Kidney tubule cell (primary cell): ENCODE data around the gene RTP5.

Experiments
- DNase-seq: peaks from one replicate; pipeline ENCODE4 v3.0.0-alpha.2; 2018; ENCODE audit warnings: low spot score

The RTP5 gene

GRCh38 chr2:241870611-241871537 is 1.3 kb downstream of the RTP5 start:
- no peak for DNase-seq

DNA sequence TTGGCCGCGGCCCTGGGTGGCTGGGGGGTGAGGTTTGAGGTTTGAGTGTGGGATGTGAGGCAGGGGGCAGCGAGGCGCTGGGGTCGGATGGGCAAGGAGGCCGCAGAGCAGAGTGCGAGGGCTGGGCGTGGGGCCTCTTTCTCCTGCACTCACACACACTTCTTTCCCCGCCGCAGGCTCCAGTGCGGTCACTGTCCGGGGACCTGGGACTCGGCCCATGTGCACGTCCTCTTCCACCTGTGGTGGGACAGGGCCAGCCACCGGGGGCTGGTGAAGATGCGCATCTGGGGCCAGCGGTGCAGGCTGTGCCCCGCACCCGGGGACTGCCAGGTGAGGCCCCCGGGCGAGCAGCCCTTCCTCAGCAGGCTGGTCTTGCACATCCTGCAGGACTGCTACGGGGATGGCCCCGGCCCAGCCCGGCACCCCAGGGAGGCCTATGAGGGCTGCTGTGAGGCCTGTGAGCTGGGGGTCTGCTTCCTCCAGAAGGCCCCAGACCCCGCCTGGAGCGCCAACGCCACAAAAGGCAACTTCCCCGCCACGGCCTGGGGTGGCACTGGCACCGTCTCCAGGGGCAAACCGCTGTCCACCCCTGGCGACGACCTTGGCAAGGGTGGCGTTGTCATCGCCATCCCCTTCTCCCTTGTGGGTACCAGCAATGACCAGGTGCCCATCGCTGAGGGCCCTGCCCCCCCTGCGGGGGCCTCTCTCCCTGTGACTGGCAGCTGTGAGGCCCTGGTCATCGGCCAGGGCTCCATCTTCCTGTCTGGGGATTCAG is 2.2 kb downstream of the RTP5 start:
- DNase-seq, result no peak

GRCh38 chr2:241872313-241872642 is 2.7 kb downstream of the RTP5 start:
- no peak for DNase-seq

DNA sequence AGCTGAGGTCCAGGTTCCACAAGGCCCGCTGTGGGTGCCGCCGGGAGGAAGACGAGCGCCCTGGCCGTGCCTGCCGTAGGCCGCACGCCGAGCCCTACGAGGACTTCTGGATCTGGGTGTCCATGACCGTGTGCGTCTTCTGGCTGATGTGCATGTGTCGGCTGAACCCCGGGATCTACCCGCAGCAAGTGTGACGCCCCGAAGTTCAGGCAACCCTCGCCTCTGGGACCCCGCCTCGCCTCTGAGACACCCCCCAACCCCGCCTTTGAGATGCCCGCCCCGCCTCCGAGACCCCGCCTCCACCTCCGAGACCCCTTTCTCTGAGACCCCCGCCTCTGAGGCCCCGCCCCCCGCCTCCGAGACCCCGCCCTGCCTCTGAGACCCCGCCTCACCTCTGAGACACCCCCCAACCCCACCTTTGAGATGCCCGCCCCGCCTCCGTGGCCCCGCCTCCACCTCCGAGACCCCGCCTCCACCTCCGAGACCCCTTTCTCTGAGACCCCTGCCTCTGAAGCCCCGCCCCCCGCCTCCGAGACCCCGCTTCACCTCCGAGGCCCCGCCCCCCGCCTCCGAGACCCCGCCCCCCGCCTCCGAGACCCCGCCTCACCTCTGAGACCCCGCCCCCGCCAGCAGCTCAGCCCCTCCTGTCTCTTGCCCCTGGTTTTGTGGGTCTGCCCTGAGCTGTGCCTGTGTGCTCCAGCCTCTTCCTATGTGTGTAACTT is 3.7 kb downstream of the RTP5 start:
- DNase-seq, result no peak

GRCh38 chr2:241873803-241874110 is 4.2 kb downstream of the RTP5 start:
- no peak for DNase-seq

DNA sequence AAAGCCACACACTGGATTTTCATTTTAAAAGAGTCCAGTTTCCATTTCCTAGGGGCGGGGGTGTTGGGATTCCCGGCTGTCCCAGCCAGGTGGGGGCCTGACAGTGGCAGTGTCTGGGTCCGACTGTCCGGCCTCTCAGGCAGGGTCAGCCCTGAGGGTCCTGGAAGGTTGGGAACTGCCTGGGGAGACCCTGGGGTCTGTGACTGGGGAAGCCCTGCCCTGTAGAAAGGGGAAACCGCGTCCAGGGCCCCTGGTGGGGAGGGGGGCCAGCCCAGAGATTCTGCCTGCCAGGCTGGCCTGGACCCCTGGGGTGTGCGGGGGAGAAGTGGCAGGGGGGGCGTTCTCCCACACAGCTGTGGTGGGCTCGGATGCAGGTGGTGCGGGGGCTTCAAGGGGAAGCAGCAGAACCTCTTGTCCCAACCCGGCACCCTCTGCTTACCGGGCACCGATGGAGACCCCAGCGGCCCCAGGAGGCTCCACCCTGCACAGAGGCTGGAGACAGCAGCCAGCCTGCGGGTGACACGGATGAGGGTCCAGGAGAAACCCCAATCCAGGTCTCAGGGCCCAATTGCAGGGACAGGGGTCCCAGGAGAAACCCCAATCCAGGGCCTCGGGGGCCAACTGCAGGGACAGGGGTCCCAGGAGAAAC is 4.9 kb downstream of the RTP5 start:
- no peak for DNase-seq

GRCh38 chr2:241875754-241876527 is 6.4 kb downstream of the RTP5 start:
- peak; percentile 54 for DNase-seq

GRCh38 chr2:241876528-241877196 is 7.1 kb downstream of the RTP5 start:
- DNase-seq, result no peak

GRCh38 chr2:241877197-241877685 is 7.7 kb downstream of the RTP5 start:
- DNase-seq, result no peak

- peak; percentile 65 for DNase-seq
These were observed 8.8 kb downstream of the RTP5 start for GRCh38 chr2:241877989-241878970.

GRCh38 chr2:241879326-241879725 is 9.8 kb downstream of the RTP5 start:
- no peak for DNase-seq

- no peak for DNase-seq
These were observed 11.0 kb downstream of the RTP5 start for GRCh38 chr2:241880311-241881073.

DNA sequence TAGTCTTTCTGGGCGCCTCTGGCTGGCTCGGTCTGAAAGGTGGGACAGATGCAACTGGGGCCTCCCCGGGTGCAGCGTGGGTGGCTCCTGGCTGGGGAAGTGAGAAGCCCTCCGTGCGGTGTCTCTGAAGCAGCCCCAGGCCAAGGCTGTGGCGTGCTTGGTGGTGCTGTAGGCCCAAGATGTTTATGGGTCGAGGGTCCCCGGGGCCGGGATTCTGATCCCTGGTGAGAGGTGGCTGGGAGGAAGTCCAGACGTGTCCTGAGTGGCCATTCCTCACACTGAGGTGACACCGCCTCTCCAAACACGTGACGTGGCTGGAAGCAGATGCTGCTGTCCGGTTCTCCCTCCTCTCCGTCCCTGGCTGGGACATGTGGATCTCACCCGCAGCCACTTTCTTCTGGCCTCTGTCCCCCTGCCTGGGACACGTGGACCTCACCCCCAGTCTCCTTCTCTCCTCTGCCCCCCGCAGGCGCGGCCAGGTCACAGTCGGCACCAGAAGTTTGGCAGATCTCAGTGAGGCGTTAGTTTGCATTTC is 12.6 kb downstream of the RTP5 start:
- DNase-seq, result peak; percentile 30

DNA sequence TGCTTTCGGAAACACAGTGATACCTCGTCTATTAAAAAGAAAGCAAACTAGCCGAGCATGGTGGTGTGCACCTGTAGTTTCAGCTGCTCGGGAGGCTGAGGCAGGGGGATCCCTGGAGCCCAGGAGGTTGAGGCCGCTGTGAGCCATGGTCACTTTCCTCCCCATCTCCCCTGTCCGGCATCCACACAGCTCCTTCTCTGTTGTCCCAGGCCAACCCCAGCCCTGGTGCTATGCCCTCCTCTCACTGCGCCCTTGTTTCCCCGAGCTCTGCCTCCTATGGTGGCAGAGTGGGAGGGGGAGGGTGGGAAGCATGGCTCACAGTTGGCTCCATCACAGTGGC is 15.4 kb downstream of the RTP5 start:
- no peak for DNase-seq

DNA sequence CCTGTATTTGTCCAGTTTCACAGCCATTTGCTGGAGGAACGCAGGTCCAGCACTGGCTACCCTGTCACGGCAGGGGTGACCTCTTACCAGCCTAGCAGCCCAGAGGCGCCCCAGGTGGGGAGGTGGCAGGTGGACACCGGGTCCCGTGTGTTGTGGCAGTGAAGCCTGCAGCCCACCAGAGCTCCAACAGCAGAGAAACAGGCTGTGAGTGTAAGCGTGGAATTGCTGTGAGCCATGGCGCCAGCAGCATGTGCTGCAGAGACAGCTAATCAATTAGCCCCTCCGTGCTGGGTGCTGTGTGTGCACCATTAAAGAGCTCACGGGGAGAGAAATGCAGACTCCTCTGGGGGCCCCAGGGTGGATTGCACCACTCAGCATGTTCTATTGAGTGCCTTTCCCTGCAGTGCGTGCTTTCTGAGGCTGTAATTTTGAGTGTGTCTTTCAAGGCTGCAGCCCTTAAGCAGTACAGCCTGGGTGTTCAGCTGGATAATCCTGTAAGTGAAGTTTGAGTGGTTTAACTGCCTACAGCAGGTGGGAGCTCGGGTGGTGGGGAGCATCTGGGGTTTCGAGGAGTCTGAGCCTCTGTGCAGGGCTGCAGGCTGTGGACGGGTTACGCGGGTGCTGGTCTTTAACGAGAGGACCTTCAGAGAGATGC is 15.9 kb downstream of the RTP5 start:
- DNase-seq, result no peak

GRCh38 chr2:241885946-241886643 is 16.6 kb downstream of the RTP5 start:
- DNase-seq, result no peak

DNA sequence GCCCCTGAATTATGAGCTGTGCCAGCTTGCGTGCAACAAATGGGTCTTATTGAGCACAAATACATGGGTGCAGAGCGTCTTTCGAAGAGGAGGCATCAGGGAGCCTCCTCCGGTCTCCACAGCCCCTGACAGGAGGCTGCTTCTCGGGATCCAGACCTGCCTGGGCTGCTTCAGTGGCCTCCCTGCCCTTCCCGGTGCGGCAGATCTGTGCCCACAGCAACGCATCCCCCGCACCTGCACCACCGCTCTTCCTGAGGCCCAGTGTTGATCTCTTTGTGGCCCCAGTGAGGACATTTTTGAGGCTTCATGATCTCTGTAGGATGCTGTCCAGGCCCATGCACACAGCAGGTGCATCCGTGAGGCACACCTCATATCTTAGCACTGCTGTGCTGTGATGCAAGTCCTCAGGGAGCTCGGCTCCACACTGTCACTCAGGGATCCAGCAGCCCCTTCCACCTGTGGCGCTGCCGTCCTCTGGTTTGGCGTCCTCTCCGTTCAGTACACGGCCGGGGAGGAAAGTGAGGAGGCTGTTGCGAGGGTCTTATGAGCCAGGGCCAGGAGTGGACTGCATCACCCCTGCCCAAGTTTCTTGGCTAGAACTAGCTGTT is 17.4 kb downstream of the RTP5 start:
- no peak for DNase-seq
